GM12875 (cell line): ENCODE data around the gene SMG6.

Experiments
- H3K4me3 ChIP-seq: one replicate; pipeline ENCODE4 v1.5.1; 2011; ENCODE audit warnings: low read depth, low read length, control low read depth
- TF ChIP-seq, protein P1 (sequence below): IDR thresholded peaks from 2 replicates; pipeline ENCODE4 v1.5.1; 2011; ENCODE audit warnings: low read depth, mild to moderate bottlenecking, control low read depth, inconsistent platforms, low read length, moderate library complexity, borderline replicate concordance; ENCODE audit not compliant: insufficient read depth

Gene SMG6

GRCh38 chr17:2176499-2177169 lies 127.0 kb downstream of the SMG6 start:
- TF ChIP-seq, protein P1, sequence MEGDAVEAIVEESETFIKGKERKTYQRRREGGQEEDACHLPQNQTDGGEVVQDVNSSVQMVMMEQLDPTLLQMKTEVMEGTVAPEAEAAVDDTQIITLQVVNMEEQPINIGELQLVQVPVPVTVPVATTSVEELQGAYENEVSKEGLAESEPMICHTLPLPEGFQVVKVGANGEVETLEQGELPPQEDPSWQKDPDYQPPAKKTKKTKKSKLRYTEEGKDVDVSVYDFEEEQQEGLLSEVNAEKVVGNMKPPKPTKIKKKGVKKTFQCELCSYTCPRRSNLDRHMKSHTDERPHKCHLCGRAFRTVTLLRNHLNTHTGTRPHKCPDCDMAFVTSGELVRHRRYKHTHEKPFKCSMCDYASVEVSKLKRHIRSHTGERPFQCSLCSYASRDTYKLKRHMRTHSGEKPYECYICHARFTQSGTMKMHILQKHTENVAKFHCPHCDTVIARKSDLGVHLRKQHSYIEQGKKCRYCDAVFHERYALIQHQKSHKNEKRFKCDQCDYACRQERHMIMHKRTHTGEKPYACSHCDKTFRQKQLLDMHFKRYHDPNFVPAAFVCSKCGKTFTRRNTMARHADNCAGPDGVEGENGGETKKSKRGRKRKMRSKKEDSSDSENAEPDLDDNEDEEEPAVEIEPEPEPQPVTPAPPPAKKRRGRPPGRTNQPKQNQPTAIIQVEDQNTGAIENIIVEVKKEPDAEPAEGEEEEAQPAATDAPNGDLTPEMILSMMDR = no peak

GRCh38 chr17:2175294-2175628 lies 128.3 kb downstream of the SMG6 start:
- H3K4me3 ChIP-seq = no peak overlapping the region
- TF ChIP-seq, protein P1 = no peak

More at GRCh38 chr17:2176499-2177169, 127.0 kb downstream of the SMG6 start:
- H3K4me3 ChIP-seq = no peak overlapping the region

- TF ChIP-seq, protein P1 = no peak
- no peak overlapping the region for H3K4me3 ChIP-seq
Measured at GRCh38 chr17:2174468-2175293, 128.9 kb downstream of the SMG6 start.

DNA sequence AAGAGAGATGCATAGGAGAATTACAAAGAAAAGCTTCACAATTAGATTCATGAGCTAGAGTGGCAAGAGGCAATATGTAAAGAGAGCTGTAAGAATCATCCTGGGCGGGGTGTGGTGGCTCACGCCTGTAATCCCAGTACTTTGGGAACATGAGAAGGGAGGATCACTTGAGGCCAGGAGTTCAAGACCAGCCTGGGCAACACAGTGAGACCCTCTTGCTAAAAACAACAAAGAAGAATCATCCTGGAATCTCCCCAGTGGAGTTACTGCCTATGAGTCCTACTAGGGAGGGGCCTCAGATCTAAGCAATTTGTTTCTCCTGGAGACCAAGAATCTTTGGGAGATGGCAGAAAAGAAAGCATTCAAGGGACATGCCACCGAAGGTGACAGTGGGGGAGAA lies 129.6 kb downstream of the SMG6 start:
- H3K4me3 ChIP-seq = no peak overlapping the region

DNA sequence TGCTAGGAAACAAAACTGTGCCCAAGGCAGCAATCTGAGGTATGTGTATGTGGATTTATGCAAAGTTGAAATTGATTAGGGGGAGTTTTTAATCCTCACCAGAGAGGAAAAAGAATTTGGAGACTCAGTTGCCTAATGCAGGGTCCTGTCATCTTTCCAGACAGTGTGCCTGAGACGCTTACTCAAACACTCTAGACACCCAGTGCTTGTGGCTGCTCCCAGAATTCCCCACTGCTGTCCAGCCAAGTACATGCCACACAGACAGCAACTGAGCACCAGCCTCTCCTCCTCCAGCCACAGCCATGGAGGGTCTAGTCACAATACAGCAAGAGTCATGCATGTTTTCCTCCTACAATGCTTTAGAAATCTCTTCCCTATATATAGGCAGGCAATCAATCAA lies 130.6 kb downstream of the SMG6 start:
- TF ChIP-seq, protein P1 = no peak

More for the DNA sequence above, 129.6 kb downstream of the SMG6 start:
- TF ChIP-seq, protein P1 = no peak

DNA sequence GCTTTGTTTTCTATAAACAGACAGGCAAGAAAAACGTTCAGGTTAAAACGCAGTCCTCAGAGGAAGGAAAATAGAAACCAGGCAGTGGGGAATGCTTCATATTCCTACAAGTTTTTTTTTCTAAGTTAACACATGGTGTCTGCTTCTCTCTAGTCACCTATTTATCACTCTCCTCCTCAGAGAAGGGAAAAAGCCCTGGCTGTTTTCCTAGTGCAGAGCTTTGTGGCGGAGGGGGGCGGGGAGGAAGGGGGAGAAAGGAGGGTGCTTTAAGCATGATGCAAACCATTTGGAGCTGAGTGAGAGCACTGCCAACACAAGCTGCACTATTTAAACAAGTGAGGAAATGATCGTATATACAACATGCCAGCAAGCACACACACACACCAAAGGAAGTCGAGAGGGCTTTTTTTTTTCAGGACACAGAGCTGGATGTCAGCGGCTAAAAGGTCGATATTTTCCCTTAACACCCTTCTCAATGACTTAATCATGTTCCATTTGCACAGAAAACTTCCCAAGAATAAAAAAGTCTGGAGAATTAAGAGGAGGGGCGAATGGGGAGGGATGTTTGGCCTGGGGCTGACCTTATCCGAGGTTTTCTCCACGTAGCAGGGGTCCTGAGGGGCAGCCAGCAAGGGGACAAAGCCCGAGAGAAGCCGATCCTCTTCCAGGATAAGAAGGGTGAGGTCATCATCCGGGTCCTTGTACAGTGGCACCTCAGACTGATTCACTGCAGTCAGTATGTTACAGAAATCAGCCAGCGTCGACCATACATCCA lies 131.3 kb downstream of the SMG6 start:
- TF ChIP-seq, protein P1 = no peak
- no peak overlapping the region for H3K4me3 ChIP-seq

More for the DNA sequence above, 130.6 kb downstream of the SMG6 start:
- no peak overlapping the region for H3K4me3 ChIP-seq
